HCT116 (cell line): ENCODE measurements around the gene SRRD.

ENCODE experiments used
- CBX3 ChIP-seq: IDR thresholded peaks from 2 replicates; pipeline ENCODE4 v1.6.1; 2012; ENCODE audit warnings: low read depth
- CTCF ChIP-seq, 3 experiments: fragments of 200-600 bp in 1 of 3; sonication (generic) in 1 of 3; IDR thresholded peaks in 2 of 3; conservative IDR thresholded peaks in 1 of 3; 2 replicates each; pipeline ENCODE4 v1.5.1; 2012 to 2017; ENCODE audit warnings: low read depth in 2 of 3, low read length in 2 of 3, antibody characterized with exemption in 1 of 3, borderline replicate concordance in 1 of 3, control low read depth in 1 of 3, mild to moderate bottlenecking in 1 of 3, mixed read lengths in 1 of 3, mixed run types in 1 of 3, moderate library complexity in 1 of 3; ENCODE audit not compliant: insufficient read depth in 1 of 3
- EZH2 ChIP-seq: fragments of 200-600 bp; sonication (generic); IDR thresholded peaks from 2 replicates; pipeline ENCODE4 v1.6.1; 2017; ENCODE audit warnings: antibody characterized with exemption, mixed run types
- MAX ChIP-seq: IDR thresholded peaks from 2 replicates; pipeline ENCODE4 v1.6.1; 2012
- POLR2A ChIP-seq: IDR thresholded peaks from 2 replicates; pipeline ENCODE4 v1.7.0; 2011; ENCODE audit warnings: borderline replicate concordance; ENCODE audit not compliant: insufficient read depth, insufficient read length; ENCODE audit errors: extremely low read depth
- SIN3A ChIP-seq: IDR thresholded peaks from 2 replicates; pipeline ENCODE4 v1.6.1; 2012; ENCODE audit warnings: low read depth
- SP1 ChIP-seq: IDR thresholded peaks from 2 replicates; pipeline ENCODE4 v1.6.1; 2012; ENCODE audit warnings: low read depth
- SRF ChIP-seq: IDR thresholded peaks from 2 replicates; pipeline ENCODE4 v1.6.1; 2012; ENCODE audit warnings: low read depth
- YY1 ChIP-seq: IDR thresholded peaks from 2 replicates; pipeline ENCODE4 v1.6.1; 2011; ENCODE audit warnings: low read length, low read depth, moderate library complexity, mild to moderate bottlenecking; ENCODE audit not compliant: insufficient replicate concordance; ENCODE audit errors: extremely low read depth
- ZFX ChIP-seq: fragments of 450-650 bp; IDR thresholded peaks from 2 replicates; pipeline ENCODE4 v1.6.1; 2017

GRCh38 chr22:26494506-26494905, 10.8 kb downstream of the SRRD start:
- TF ChIP-seq POLR2A: no peak
- no peak for TF ChIP-seq SRF
- no peak for TF ChIP-seq CTCF (IDR thresholded peaks at IDR 0.05 in 2 of 3, conservative IDR thresholded peaks at IDR 0.05 in 1 of 3; ENCODE audit: borderline replicate concordance in 1 of 3, insufficient read depth in 1 of 3, low read depth in 2 of 3, low read length in 2 of 3)
- TF ChIP-seq EZH2: no peak
- TF ChIP-seq SIN3A: no peak
- TF ChIP-seq MAX: no peak
- TF ChIP-seq SP1: no peak
- no peak for TF ChIP-seq CBX3
- TF ChIP-seq ZFX: no peak
- no peak for TF ChIP-seq YY1
